GM12891 (cell line): ENCODE data around the gene UPF2.
A peak's percentile ranks its signal among the peaks of the same experiment; 100 is the strongest.
"Not testable (repeated sequence)": the region's sequence is repeated elsewhere in the genome, so short reads cannot be mapped to it uniquely, and the experiment has no call there.

Source experiments
- DNase-seq: peaks from one replicate; pipeline ENCODE4 v3.0.0; 2011; ENCODE audit warnings: low spot score; ENCODE audit not compliant: insufficient read length
- FAIRE-seq: peaks from 2 replicates; lab custom pipeline; 2011; peaks lifted over from hg19 to GRCh38; lab: Jason Lieb, UNC
- PAX5 ChIP-seq: IDR thresholded peaks from 2 replicates; pipeline ENCODE4 v1.6.1; 2011; ENCODE audit warnings: low read length, moderate library complexity, mild to moderate bottlenecking; ENCODE audit not compliant: insufficient read depth, severe bottlenecking
- POLR2A ChIP-seq: IDR thresholded peaks from 2 replicates; pipeline ENCODE4 v1.6.1; 2011; ENCODE audit warnings: low read depth, low read length, control low read depth
- POLR2AphosphoS5 ChIP-seq: IDR thresholded peaks from 2 replicates; pipeline ENCODE4 v1.6.1; 2011; ENCODE audit warnings: low read depth, low read length, control low read depth
- POU2F2 ChIP-seq: IDR thresholded peaks from 2 replicates; pipeline ENCODE4 v1.6.1; 2011; ENCODE audit warnings: low read depth, mild to moderate bottlenecking, control low read depth, low read length, moderate library complexity
- SPI1 ChIP-seq: IDR thresholded peaks from 2 replicates; pipeline ENCODE4 v1.6.1; 2011; ENCODE audit warnings: low read depth, low read length, control low read depth
- TAF1 ChIP-seq: IDR thresholded peaks from 2 replicates; pipeline ENCODE4 v1.6.1; 2011; ENCODE audit warnings: low read depth, low read length, control low read depth

Gene UPF2

DNA sequence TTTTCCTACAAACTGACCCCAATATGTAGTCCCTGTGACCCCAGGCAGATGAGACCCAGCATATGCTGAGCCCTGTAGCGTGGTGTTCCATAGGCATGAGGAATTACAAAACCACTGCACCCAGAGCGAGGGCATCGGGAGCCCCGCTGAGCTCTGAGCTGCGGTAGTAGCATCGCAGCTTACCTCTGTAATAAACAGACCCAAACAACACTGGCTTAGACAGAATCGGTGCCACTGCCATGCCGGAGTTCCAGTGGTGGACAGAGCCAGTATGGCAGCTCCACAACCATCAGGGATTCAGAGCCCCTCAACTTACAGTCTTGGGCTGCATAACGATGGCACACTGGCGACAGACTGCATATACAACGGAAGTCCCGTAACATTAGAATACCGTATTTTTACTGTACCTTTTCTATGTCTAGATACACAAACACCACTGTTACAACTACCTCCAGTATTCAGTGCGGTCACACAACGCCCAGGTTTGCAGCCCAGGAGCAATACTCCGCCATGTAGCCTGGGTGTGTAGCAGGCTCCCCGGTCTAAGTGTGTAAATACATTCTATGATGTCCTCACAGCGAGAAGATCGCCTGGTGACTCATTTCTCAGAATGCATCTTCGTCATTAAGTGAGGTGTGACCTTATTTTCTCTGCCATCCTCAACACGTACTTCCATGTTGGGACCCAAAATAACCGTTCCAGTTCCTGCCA is 150.7 kb downstream of the UPF2 start:
- DNase-seq (no peak), FAIRE-seq (no peak)
- no peak for TF ChIP-seq TAF1
- no peak for TF ChIP-seq POU2F2
- TF ChIP-seq POLR2A: no peak
- TF ChIP-seq SPI1: no peak
- no peak for TF ChIP-seq POLR2AphosphoS5

GRCh38 chr10:11889263-11889662 is 153.3 kb downstream of the UPF2 start:
- FAIRE-seq, DNase-seq: not testable (repeated sequence)

DNA sequence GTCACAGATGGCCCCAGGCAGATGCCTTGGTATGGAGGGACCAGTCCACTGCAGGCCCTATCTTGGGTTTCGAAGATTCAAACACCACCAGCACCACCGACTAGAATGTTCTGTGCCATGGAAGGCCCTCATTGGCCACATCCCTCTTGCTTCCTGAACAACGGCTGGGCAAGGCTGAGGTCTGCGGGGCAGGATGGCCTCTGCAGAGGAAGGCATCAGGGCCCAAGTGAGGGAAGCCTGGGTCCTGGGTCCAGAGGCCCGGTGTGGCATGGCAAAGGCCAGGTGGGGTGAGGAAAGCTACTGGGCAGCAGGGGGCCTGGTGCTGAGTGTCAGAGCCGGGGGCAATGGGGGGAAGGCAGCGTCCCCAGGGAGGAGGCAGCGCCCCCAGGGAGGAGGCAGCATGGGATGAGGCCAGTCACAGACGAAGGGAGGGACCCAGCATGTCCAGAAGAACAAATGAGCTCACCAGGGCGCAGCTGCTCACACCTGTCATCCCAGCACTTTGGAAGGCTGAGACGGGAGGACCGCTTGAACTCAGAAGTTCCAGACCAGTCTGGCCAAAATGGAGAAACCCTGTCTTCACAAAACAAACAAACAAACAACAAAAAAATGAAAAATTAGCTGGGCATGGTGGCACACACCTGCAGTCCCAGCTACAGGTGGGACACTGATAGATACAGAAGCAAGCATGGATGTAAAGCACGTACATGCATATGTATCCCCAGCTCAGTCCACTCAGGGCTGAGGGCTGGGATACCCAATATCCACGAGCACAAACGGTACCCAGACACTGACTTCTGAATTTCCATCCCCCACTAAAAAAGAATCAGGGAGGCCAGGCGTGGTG is 155.0 kb downstream of the UPF2 start:
- TF ChIP-seq POLR2A: no peak
- TF ChIP-seq PAX5: no peak
- no peak for TF ChIP-seq SPI1
- TF ChIP-seq POU2F2: no peak
- TF ChIP-seq POLR2AphosphoS5: no peak
- no peak for TF ChIP-seq TAF1
- DNase-seq (no peak), FAIRE-seq (no peak)

DNA sequence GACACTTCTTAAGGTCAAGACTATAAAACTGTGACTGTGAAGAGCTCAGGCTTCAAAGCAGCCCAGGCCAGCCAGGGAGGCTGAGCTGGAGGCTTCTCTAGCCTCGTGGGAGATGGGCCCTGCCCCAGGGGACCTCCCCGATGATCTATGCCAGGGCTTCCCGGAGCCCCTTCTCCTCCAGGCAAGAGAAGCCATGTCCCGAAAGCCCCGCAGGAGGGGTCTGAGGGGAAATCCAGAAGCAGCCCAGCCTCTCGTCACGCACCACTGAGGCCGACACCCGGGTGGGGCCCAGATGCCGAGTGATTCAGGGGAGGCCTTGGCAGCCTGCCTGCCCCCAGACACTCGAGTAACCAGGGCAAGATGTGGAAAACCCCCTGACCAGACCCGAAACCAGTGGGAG is 155.8 kb downstream of the UPF2 start:
- DNase-seq (no peak), FAIRE-seq (peak; percentile 33)
- TF ChIP-seq PAX5 (peak; percentile 45), POLR2AphosphoS5 (no peak)

GRCh38 chr10:11886138-11886474 is 156.5 kb downstream of the UPF2 start:
- no peak for TF ChIP-seq POU2F2
- TF ChIP-seq POLR2AphosphoS5: no peak
- no peak for TF ChIP-seq TAF1
- no peak for TF ChIP-seq PAX5
- no peak for TF ChIP-seq POLR2A
- TF ChIP-seq SPI1: no peak
- no peak for DNase-seq
- FAIRE-seq: no peak

DNA sequence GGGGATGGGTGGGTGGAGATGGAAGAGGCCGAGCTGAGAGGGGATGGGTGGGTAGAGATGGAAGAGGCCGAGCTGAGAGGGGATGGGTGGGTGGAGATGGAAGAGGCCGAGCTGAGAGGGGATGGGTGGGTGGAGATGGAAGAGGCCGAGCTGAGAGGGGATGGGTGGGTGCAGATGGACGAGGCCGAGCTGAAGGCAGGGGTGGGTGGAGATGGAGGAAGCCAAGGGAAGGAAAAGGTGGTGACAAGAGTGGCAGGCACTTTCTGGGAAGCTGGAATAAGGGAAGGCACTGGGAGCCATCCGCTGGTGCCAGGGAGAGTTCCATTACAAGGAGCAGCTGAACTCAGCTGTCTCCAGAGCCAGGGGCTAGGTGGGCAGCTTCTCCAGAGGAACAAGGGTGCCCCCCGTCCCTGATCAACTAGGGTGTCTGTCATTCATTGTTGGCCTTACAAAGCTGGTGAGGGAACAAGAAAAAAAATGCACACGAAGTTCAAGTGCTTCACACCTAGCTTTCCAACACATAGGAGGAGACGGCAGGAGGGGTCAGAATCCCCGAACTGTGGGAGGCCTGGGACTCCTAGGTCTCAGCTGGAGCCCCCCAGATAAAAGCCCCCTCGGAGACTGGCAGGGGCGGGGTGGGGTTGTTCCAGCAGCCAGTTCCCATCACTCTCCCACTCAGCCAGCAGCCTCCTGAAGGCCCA is 157.0 kb downstream of the UPF2 start:
- no peak for TF ChIP-seq TAF1
- TF ChIP-seq POU2F2: no peak
- no peak for TF ChIP-seq POLR2A
- TF ChIP-seq PAX5: no peak
- TF ChIP-seq SPI1: no peak
- TF ChIP-seq POLR2AphosphoS5: no peak
- no peak for DNase-seq
- no peak for FAIRE-seq

GRCh38 chr10:11884706-11885423 is 157.7 kb downstream of the UPF2 start:
- TF ChIP-seq POLR2AphosphoS5 (no peak), POU2F2 (no peak), TAF1 (no peak), PAX5 (no peak), SPI1 (no peak), POLR2A (no peak)
- FAIRE-seq: no peak
- DNase-seq: no peak

- no peak for TF ChIP-seq POU2F2
- TF ChIP-seq SPI1: no peak
- TF ChIP-seq POLR2A: no peak
- no peak for TF ChIP-seq TAF1
- TF ChIP-seq PAX5: no peak
- no peak for TF ChIP-seq POLR2AphosphoS5
- FAIRE-seq: no peak
- DNase-seq: no peak
Observed at GRCh38 chr10:11882646-11883375, 159.8 kb downstream of the UPF2 start.
